Peyer's patch (tissue), 4 donors: Measurements from ENCODE around the gene NDUFC1. TPM values are rescaled to one million over a fixed set of nuclear protein-coding genes. Genes with fewer than 3 reads are reported as not detected.

Source experiments
- DNase-seq, 3 donors: peaks; one replicate each; pipeline ENCODE4 v3.0.0-alpha.2; 2017 to 2019
- H3K27ac ChIP-seq, 4 donors: fragments of 200-600 bp; sonication (generic); one replicate each; pipeline ENCODE4 v1.5.1; 2016 to 2019
- H3K27me3 ChIP-seq, 2 donors: fragments of 200-600 bp; sonication (generic); one replicate each; pipeline ENCODE4 v1.5.1; 2019
- H3K36me3 ChIP-seq, 3 donors: fragments of 200-600 bp; sonication (generic); one replicate each; pipeline ENCODE4 v1.5.1; 2016 to 2019
- H3K4me1 ChIP-seq, 4 donors: fragments of 200-600 bp; sonication (generic); one replicate each; pipeline ENCODE4 v1.5.1; 2016 to 2019
- H3K4me3 ChIP-seq, 4 donors: fragments of 200-600 bp; sonication (generic); 1 replicate in 3 of 4; 2 replicates in 1 of 4; pipeline ENCODE4 v1.5.1; 2016 to 2019; ENCODE audit warnings: mild to moderate bottlenecking in 1 of 4
- H3K9me3 ChIP-seq, 4 donors: fragments of 200-600 bp; sonication (generic); one replicate each; pipeline ENCODE4 v1.5.1; 2016 to 2019; ENCODE audit warnings: mild to moderate bottlenecking in 1 of 4
- CTCF ChIP-seq, 6 experiments: fragments of 450-650 bp in 4 of 6; fragments of 200-600 bp in 2 of 6; sonication (generic) in 1 of 6; IDR thresholded peaks; one replicate each; pipeline ENCODE4 v1.5.1; 2017 to 2019; ENCODE audit warnings: antibody characterized with exemption in 6 of 6, mild to moderate bottlenecking in 3 of 6, moderate library complexity in 1 of 6
- POLR2A ChIP-seq, 2 donors: fragments of 450-650 bp; IDR thresholded peaks; one replicate each; pipeline ENCODE4 v1.5.1; 2017; ENCODE audit warnings: antibody characterized with exemption in 2 of 2, mild to moderate bottlenecking in 2 of 2, moderate library complexity in 2 of 2
- total RNA-seq, 4 donors: library from RNA; depleted of rRNA; stranded (reverse); fragments of >200 nt; gene quantifications; one replicate each; pipeline ENCODE4 v1.1.0, GENCODE V29; 2016

NDUFC1 gene
- total RNA-seq, 4 donors from 2014 or later: 20.6 to 75.8 (median 53.9) TPM

DNA sequence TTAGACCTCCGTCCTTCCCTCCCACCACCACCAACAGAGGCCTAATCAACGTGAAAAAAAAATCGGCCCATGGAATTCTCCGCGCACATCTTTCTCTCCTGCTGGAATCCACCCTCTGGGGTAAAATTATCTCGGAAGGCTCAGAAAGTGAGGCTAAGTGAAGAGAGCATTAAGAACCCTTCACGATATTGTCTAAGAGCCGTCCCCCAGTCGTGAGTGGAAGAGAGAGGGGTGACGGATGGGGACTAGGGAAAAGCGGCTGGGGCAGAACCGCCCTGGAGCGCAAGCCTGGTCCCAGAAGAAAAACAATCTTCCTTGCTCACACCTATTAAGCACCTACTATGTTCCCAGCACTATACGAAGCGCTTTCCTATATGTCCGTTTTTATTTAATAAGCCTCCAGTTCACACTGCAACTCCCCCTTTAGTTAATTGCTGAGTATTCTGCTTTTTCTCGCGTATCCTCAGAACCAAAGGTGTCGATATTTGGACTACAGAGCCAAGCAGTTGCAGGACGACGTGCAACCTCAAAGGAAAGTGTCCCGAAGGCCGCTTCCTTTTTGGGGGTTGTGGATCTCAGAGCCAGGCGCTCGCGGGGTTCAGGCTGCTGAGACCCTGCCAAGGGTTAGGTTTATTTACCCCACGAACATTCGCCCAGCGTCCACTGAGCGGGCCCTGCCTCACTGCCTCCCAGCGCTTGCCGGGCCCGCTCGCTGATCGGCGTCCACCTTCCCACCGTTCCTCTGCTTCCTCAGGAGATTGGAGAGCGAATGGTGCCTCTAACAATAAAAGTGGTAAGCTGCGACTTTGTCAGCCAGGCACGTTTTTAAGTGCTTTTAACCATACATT, 23.1 kb downstream of the NDUFC1 start:
- Histone ChIP-seq H3K9me3 (no peaks in the 10 kb centered on the region), H3K27me3 (peaks cover 0 to 12% of the 10 kb centered on the region in 2 donors), H3K4me3 (peak overlapping the region; percentile 13 to 46 (median 38)), H3K4me1 (peaks cover 0 to 5% (median 2%) of the 10 kb centered on the region in 4 donors), H3K36me3 (no peaks in the 10 kb centered on the region), H3K27ac (no peak overlapping the region)
- no peak for DNase-seq
- TF ChIP-seq CTCF (IDR thresholded peaks at IDR 0.05): no peak
- no peak for TF ChIP-seq POLR2A (IDR thresholded peaks at IDR 0.05)

- H3K4me3 ChIP-seq: no peak overlapping the region
- H3K4me1 ChIP-seq: peaks cover 0 to 5% (median 2%) of the 10 kb centered on the region in 4 donors
- H3K27ac ChIP-seq: no peak overlapping the region
- TF ChIP-seq POLR2A (IDR thresholded peaks at IDR 0.05): no peak
- no peak for TF ChIP-seq CTCF (IDR thresholded peaks at IDR 0.05)
- DNase-seq: no peak
- H3K36me3 ChIP-seq: no peaks in the 10 kb centered on the region
- no peaks in the 10 kb centered on the region for H3K9me3 ChIP-seq
- peaks cover 0 to 12% of the 10 kb centered on the region in 2 donors for H3K27me3 ChIP-seq
These were observed 23.8 kb downstream of the NDUFC1 start for GRCh38 chr4:139278485-139278884.

GRCh38 chr4:139275281-139275735, 27.0 kb downstream of the NDUFC1 start:
- H3K9me3 ChIP-seq: no peaks in the 10 kb centered on the region
- H3K27me3 ChIP-seq: peaks cover 0 to 11% of the 10 kb centered on the region in 2 donors
- H3K27ac ChIP-seq: no peak overlapping the region
- no peaks in the 10 kb centered on the region for H3K36me3 ChIP-seq
- no peak overlapping the region for H3K4me3 ChIP-seq
- H3K4me1 ChIP-seq: peaks cover 0 to 5% (median 2%) of the 10 kb centered on the region in 4 donors
- DNase-seq: no peak
- no peak for TF ChIP-seq POLR2A (IDR thresholded peaks at IDR 0.05)
- TF ChIP-seq CTCF (IDR thresholded peaks at IDR 0.05): no peak

DNA sequence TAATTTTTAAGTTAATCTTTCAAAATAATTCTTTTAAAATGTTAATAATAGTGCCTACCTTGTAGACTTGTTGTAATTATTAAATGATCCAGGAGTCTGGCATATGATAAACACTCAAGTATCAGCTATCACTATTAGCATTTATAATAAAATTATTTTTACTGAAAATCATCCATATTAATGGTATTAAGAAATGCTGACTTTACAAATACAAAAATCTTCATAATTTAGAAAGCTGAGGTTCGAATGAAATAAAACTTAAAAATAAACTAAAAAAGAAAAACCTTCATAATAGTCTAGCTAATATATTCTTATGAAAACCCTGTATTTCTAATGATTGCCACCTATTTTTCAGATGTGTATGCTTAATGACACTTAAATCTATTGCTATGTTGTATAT, 27.5 kb downstream of the NDUFC1 start:
- TF ChIP-seq CTCF (IDR thresholded peaks at IDR 0.05) (no peak), POLR2A (IDR thresholded peaks at IDR 0.05) (no peak)
- H3K4me1 ChIP-seq: peaks cover 0 to 3% (median under 1%) of the 10 kb centered on the region in 4 donors
- no peak overlapping the region for H3K27ac ChIP-seq
- no peak overlapping the region for H3K4me3 ChIP-seq
- no peaks in the 10 kb centered on the region for H3K9me3 ChIP-seq
- H3K27me3 ChIP-seq: peaks cover 0 to 6% of the 10 kb centered on the region in 2 donors
- H3K36me3 ChIP-seq: no peaks in the 10 kb centered on the region
- DNase-seq: no peak

DNA sequence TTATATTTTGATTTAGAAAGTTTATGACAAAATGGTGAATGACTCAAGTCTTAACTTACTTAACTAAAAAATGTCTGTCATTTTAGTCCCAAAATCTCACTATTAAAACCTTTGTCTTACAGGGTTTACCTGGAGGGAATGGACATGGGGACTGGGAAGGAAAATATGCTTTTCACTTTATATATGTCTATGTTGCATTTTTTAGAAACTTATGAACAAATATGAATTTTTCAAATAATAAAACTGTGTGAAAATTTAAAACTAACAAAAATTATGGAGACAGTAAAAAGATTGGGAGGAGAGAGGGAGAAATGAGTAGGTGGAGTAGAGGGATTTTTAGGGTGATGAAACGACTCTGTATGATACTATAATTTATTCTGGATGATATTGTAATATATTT, 28.4 kb downstream of the NDUFC1 start:
- H3K27me3 ChIP-seq: peaks cover 0 to under 1% of the 10 kb centered on the region in 2 donors
- no peaks in the 10 kb centered on the region for H3K36me3 ChIP-seq
- no peaks in the 10 kb centered on the region for H3K9me3 ChIP-seq
- no peak for TF ChIP-seq POLR2A (IDR thresholded peaks at IDR 0.05)
- TF ChIP-seq CTCF (IDR thresholded peaks at IDR 0.05): no peak
- no peak overlapping the region for H3K27ac ChIP-seq
- H3K4me3 ChIP-seq: no peak overlapping the region
- no peak for DNase-seq
- no peaks in the 10 kb centered on the region for H3K4me1 ChIP-seq
